Liver (tissue), 9 donors: ENCODE results near the gene DNTT. TPM values are rescaled to one million over a fixed set of nuclear protein-coding genes. Genes with fewer than 3 reads are reported as not detected.

Source experiments
- DNase-seq: peaks from one replicate; pipeline ENCODE4 v3.0.0-alpha.2; 2017; ENCODE audit warnings: low spot score
- H3K27ac ChIP-seq, 2 donors: one replicate each; pipeline ENCODE4 v1.7.0; 2013; ENCODE audit warnings: inconsistent platforms in 2 of 2, low read length in 2 of 2, control low read depth in 1 of 2, low read depth in 1 of 2, mild to moderate bottlenecking in 1 of 2
- H3K27me3 ChIP-seq, 4 donors: one replicate each; pipeline versions ENCODE4 v1.6.1 to v1.7.0; 2013; ENCODE audit warnings: low read length in 3 of 4, inconsistent platforms in 1 of 4, mild to moderate bottlenecking in 1 of 4, moderate library complexity in 1 of 4; ENCODE audit not compliant: control insufficient read depth in 4 of 4, insufficient read depth in 4 of 4
- H3K36me3 ChIP-seq, 4 donors: one replicate each; pipeline versions ENCODE4 v1.6.1 to v1.7.0; 2013; ENCODE audit warnings: low read length in 3 of 4, mild to moderate bottlenecking in 3 of 4, low read depth in 1 of 4, moderate library complexity in 1 of 4; ENCODE audit not compliant: control insufficient read depth in 4 of 4, insufficient read depth in 3 of 4
- H3K4me1 ChIP-seq, 4 donors: one replicate each; pipeline versions ENCODE4 v1.6.1 to v1.7.0; 2013; ENCODE audit warnings: low read length in 3 of 4, mild to moderate bottlenecking in 3 of 4, moderate library complexity in 1 of 4; ENCODE audit not compliant: control insufficient read depth in 4 of 4, insufficient read depth in 4 of 4
- H3K4me3 ChIP-seq, 3 donors: one replicate each; pipeline versions ENCODE4 v1.6.1 to v1.7.0; 2013; ENCODE audit warnings: low read length in 3 of 3, control low read depth in 1 of 3, low read depth in 1 of 3, mild to moderate bottlenecking in 1 of 3
- H3K9ac ChIP-seq, 2 donors: one replicate each; pipeline ENCODE4 v1.7.0; 2013; ENCODE audit warnings: low read length in 2 of 2, mild to moderate bottlenecking in 2 of 2, moderate library complexity in 2 of 2, control low read depth in 1 of 2, low read depth in 1 of 2
- H3K9me3 ChIP-seq, 4 donors: one replicate each; pipeline versions ENCODE4 v1.6.1 to v1.7.0; 2013; ENCODE audit warnings: low read length in 3 of 4; ENCODE audit not compliant: control insufficient read depth in 4 of 4
- EGR1 ChIP-seq, 2 donors: IDR thresholded peaks; 2 replicates each; pipeline ENCODE4 v1.6.1; 2016 to 2018; ENCODE audit warnings: antibody characterized with exemption in 2 of 2, low read depth in 2 of 2
- FOXA2 ChIP-seq: IDR thresholded peaks from 2 replicates; pipeline ENCODE4 v1.6.1; 2016; ENCODE audit warnings: antibody characterized with exemption
- GABPA ChIP-seq, 2 donors: IDR thresholded peaks in 1 of 2; conservative IDR thresholded peaks in 1 of 2; 2 replicates each; pipeline ENCODE4 v1.6.1; 2016; ENCODE audit warnings: antibody characterized with exemption in 2 of 2, mild to moderate bottlenecking in 1 of 2, moderate library complexity in 1 of 2
- HNF4G ChIP-seq: IDR thresholded peaks from 2 replicates; pipeline ENCODE4 v1.6.1; 2016; ENCODE audit warnings: antibody characterized with exemption
- JUND ChIP-seq, 2 donors: IDR thresholded peaks; 2 replicates each; pipeline ENCODE4 v1.6.1; 2016; ENCODE audit warnings: antibody characterized with exemption in 2 of 2
- RXRA ChIP-seq, 2 donors: IDR thresholded peaks; 2 replicates each; pipeline ENCODE4 v1.6.1; 2017 to 2018; ENCODE audit warnings: antibody characterized with exemption in 2 of 2, mild to moderate bottlenecking in 1 of 2
- SP1 ChIP-seq: IDR thresholded peaks from 2 replicates; pipeline ENCODE4 v1.6.1; 2018; ENCODE audit warnings: antibody characterized with exemption, mild to moderate bottlenecking
- TAF1 ChIP-seq: conservative IDR thresholded peaks from 2 replicates; pipeline ENCODE4 v1.6.1; 2016; ENCODE audit warnings: antibody characterized with exemption, mild to moderate bottlenecking
- WGBS: extraction: QIAGEN DNeasy Blood & Tissue Kit; methylation state at CpG from one replicate; pipeline ENCODE4 v1.1.7; 2013; 5-methylcytosine and 5-hydroxymethylcytosine counted together
- polyA plus RNA-seq, 2 donors: library from polyadenylated mRNA; stranded (reverse) in 1 of 2; unstranded in 1 of 2; fragments of 200-250 nt in 1 of 2; fragments of >200 nt in 1 of 2; fragmentation: Nextera tagmentation in 1 of 2; extraction: Ambion mirVana in 1 of 2; gene quantifications; one replicate each; pipeline versions ENCODE4 v1.2.1 to v1.2.3, GENCODE V29; 2013 to 2015
- total RNA-seq, 2 donors: library from RNA; depleted of rRNA; stranded (reverse); fragments of >200 nt; gene quantifications; one replicate each; pipeline ENCODE4 v1.2.3, GENCODE V29; 2014
- TF ChIP-seq, protein P1 (sequence below): fragments of 150-350 bp; IDR thresholded peaks from 2 replicates; pipeline ENCODE4 v1.5.1; 2017; ENCODE audit warnings: improper control_type of control experiment, low read depth, low read length; ENCODE audit not compliant: missing input control
- TF ChIP-seq, protein P2 (sequence below): IDR thresholded peaks from 2 replicates; pipeline ENCODE4 v1.6.1; 2016; ENCODE audit warnings: antibody characterized with exemption
- TF ChIP-seq, protein P3 (sequence below): IDR thresholded peaks from 2 replicates; pipeline ENCODE4 v1.6.1; 2016; ENCODE audit warnings: antibody characterized with exemption
- donor health status: healthy.
- donor health status: healthy.
- donor health status: healthy.
- donor health status: healthy.
- donor health status: healthy.

DNTT gene
- total and polyA plus RNA-seq, 4 donors, result 0.70 TPM; not detected in 3

DNA sequence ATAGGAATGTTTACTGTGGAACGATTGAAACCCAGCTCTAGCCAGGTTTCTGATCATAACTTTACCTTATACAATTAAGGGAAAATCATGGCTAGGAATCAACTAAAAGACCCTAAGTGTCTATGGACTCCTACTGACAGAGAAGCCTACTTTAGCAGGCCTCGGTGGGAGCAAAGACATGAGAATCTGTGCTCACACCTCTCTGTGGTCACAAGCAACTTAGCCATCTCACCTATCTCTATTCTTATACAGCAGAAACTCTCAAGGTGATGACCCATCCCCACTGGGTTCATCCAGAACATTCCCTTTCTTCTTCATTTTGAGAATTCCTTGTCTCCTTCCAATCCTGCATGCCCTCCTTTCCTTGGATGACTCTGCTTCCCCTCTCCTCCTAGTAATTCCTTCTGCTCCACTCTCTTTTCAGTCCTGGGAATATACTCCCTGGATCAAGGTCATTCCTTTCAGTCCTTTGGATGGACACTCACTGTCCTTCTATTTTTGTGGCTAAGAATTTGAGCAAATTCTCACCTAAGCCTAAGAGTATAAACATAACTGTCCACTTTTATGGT lies 35.8 kb upstream of the DNTT start:
- peak overlapping the region in 2 of 3 donors; percentile 95 for H3K4me3 ChIP-seq
- peaks cover 10 to 65% (median 46%) of the 10 kb centered on the region in 4 donors for H3K4me1 ChIP-seq
- TF ChIP-seq FOXA2 (no peak), JUND (IDR thresholded peaks at IDR 0.05) (no peak)
- TF ChIP-seq, protein P1, sequence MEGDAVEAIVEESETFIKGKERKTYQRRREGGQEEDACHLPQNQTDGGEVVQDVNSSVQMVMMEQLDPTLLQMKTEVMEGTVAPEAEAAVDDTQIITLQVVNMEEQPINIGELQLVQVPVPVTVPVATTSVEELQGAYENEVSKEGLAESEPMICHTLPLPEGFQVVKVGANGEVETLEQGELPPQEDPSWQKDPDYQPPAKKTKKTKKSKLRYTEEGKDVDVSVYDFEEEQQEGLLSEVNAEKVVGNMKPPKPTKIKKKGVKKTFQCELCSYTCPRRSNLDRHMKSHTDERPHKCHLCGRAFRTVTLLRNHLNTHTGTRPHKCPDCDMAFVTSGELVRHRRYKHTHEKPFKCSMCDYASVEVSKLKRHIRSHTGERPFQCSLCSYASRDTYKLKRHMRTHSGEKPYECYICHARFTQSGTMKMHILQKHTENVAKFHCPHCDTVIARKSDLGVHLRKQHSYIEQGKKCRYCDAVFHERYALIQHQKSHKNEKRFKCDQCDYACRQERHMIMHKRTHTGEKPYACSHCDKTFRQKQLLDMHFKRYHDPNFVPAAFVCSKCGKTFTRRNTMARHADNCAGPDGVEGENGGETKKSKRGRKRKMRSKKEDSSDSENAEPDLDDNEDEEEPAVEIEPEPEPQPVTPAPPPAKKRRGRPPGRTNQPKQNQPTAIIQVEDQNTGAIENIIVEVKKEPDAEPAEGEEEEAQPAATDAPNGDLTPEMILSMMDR, result no peak
- TF ChIP-seq, protein P2, sequence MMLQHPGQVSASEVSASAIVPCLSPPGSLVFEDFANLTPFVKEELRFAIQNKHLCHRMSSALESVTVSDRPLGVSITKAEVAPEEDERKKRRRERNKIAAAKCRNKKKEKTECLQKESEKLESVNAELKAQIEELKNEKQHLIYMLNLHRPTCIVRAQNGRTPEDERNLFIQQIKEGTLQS, result no peak
- no peak for DNase-seq
- H3K9me3 ChIP-seq, result no peaks in the 10 kb centered on the region
- peak overlapping the region; percentile 30 to 39 for H3K27ac ChIP-seq
- 54% methylated on average over 2 of the region's 2 CpGs for WGBS
- H3K27me3 ChIP-seq, result no peaks in the 10 kb centered on the region
- H3K9ac ChIP-seq, result no peak overlapping the region
- H3K36me3 ChIP-seq, result no peaks in the 10 kb centered on the region

DNA sequence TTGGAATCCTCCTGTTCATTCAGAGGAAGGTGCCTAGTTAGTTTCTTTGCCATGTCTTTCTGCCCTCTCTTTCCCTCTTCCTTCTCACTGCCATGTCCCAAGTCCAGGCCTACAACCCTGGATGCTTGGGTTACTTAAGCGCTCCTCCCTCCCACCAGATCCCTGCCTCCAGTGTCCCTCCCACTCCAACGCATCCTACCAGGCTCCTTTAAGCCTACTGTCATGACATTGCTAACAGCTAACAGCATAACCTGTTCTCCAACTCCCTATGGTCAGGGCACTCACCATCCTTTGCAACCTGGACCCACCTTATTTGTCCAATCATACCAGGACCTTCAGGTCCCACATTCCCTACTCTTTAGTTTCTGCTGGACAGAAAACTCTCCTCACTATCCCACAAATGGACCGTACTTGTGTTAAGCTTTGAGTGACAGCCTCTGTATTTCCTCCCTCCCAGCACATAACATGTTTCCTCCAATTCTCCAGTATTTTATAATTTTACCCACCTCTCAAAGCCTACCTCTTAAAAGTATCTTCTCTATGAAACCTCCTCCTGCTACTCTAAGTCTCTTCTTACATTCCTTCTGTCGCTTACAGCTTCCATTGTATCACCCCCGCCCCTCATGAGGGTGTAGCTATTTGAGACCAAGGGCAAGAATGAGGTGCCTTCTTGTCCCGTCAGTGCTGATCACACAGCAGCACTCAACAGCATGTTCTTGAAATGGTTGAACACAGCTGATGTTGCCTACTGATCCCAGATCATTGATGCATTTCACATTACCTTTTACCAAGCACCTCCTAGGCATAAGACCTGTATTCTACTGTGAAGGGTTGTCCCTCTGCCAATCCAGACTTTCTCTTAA lies 34.6 kb upstream of the DNTT start:
- Histone ChIP-seq H3K9ac (peak overlapping the region; percentile 84 to 97), H3K4me1 (peaks cover 10 to 57% (median 40%) of the 10 kb centered on the region in 4 donors), H3K9me3 (no peaks in the 10 kb centered on the region), H3K27me3 (no peaks in the 10 kb centered on the region), H3K27ac (peak overlapping the region; percentile 91 to 94), H3K36me3 (no peaks in the 10 kb centered on the region), H3K4me3 (peak overlapping the region; percentile 80 to 95 (median 95))
- TF ChIP-seq, protein P2, result no peak
- TF ChIP-seq RXRA (IDR thresholded peaks at IDR 0.05), result no peak
- TF ChIP-seq TAF1, result no peak
- TF ChIP-seq, protein P3, sequence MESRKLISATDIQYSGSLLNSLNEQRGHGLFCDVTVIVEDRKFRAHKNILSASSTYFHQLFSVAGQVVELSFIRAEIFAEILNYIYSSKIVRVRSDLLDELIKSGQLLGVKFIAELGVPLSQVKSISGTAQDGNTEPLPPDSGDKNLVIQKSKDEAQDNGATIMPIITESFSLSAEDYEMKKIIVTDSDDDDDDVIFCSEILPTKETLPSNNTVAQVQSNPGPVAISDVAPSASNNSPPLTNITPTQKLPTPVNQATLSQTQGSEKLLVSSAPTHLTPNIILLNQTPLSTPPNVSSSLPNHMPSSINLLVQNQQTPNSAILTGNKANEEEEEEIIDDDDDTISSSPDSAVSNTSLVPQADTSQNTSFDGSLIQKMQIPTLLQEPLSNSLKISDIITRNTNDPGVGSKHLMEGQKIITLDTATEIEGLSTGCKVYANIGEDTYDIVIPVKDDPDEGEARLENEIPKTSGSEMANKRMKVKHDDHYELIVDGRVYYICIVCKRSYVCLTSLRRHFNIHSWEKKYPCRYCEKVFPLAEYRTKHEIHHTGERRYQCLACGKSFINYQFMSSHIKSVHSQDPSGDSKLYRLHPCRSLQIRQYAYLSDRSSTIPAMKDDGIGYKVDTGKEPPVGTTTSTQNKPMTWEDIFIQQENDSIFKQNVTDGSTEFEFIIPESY, result no peak
- no peak for TF ChIP-seq SP1
- no peak for TF ChIP-seq JUND (IDR thresholded peaks at IDR 0.05)
- no peak for TF ChIP-seq EGR1 (IDR thresholded peaks at IDR 0.05; ENCODE audit: low read depth in 2 of 2)
- TF ChIP-seq HNF4G, result no peak
- no peak for TF ChIP-seq GABPA (IDR thresholded peaks at IDR 0.05 in 1 of 2, conservative IDR thresholded peaks at IDR 0.05 in 1 of 2)
- WGBS, result 59% methylated on average over 6 of the region's 6 CpGs
- no peak for DNase-seq

DNA sequence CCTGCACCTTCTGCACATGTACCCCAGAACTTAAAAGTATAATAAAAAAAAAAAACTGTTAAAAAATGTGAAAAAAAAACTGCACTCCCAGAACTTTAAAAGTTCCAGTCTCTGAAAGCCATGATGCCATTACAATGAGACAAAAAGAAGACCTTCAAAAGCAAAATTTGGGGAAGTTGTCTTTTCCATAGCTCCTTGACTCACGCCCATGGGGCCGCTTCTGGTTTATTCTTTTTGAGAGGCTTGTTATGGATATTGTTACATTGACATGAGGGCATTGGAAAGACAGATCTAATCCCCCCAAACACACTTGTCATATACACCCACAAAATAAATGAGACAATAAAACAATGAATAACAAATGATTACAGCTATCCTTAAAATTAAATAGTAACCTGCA lies 33.7 kb upstream of the DNTT start:
- Histone ChIP-seq H3K4me1 (peaks cover 10 to 54% (median 35%) of the 10 kb centered on the region in 4 donors), H3K27ac (peak overlapping the region; percentile 91 to 94), H3K9ac (peak overlapping the region; percentile 84 to 97), H3K36me3 (no peaks in the 10 kb centered on the region), H3K9me3 (no peaks in the 10 kb centered on the region), H3K27me3 (no peaks in the 10 kb centered on the region), H3K4me3 (peak overlapping the region; percentile 80 to 95 (median 95))
- WGBS, result 25% methylated on average over 2 of the region's 2 CpGs
- no peak for DNase-seq
- TF ChIP-seq FOXA2 (no peak), TAF1 (no peak), HNF4G (no peak), JUND (IDR thresholded peaks at IDR 0.05) (no peak)
